ENCODE measurements around the gene CFAP20DC. TPM values are rescaled to one million over a fixed set of nuclear protein-coding genes. Genes with fewer than 3 reads are reported as not detected.
A peak's percentile ranks its signal among the peaks of the same experiment; 100 is the strongest.
"Not testable (repeated sequence)": the region's sequence is repeated elsewhere in the genome, so short reads cannot be mapped to it uniquely, and the experiment has no call there.

CFAP20DC gene
- polyA plus RNA-seq, 4 donors = 0.28 to 0.65 TPM; not detected in 2

DNA sequence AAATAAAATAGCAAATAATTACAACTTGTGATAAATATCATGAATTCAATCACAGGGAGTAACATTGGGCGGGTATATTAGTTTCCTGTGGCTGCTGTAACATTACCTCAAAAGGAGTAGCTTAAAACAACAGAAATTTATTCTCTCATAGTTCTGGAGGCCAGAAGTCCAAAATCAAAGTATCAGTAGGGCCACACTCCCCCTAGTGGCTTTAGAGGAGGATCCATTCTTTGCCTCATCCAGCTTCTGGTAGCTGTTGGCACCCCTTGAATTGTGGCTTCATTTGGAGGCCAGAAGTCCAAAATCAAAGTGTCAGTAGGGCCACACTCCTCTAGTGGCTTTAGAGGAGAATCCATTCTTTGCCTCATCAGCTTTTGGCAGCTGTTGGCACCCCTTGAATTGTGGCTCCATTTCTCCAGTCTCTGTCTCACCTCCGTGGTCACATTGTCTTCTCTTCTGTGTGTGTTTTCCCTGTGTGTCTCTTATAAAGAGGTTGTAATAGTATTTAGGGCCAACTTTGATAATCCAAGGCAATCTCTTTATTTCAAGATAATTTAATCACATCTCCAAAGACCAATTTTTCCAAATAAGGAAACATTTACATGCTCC, 3.1 kb upstream of the CFAP20DC start:
- 53 to 72% (median 58%) methylated on average over 2 of the region's 2 CpGs for WGBS, 3 donors
- no peak overlapping the region for H3K4me3 ChIP-seq (ENCODE audit: low read depth in 1 of 3, low read length in 3 of 3)
- no peak for FAIRE-seq

DNA sequence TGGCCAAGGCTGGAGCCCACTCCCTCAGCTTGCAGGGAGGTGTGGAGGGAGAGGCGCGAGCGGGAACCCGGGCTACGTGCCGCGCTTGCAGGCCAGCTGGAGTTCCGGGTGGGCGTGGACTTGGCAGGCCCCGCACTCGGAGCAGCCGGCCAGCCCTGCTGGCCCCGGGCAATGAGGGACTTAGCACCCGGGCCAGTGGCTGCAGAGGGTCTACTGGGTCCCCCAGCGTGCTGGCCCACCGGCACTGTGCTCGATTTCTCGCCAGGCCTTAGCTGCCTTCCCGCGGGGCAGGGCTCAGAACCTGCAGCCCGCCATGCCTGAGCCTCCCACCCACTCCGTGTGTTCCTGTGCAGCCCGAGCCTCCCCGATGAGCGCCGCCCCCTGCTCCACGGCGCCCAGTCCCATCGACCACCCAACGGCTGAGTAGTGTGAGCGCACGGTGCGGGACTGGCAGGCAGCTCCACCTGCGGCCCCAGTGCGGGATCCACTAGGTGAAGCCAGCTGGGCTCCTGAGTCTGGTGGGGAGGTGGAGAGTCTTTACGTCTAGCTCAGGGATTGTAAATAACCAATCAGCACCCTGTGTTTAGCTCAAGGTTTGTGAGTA, 1.1 kb upstream of the CFAP20DC start:
- FAIRE-seq; H3K9me3 ChIP-seq (ENCODE audit: control insufficient read depth in 2 of 2, insufficient read depth in 1 of 2, low read depth in 1 of 2, low read length in 1 of 2); DNase-seq: not testable (repeated sequence)

More for the DNA sequence above, 3.1 kb upstream of the CFAP20DC start:
- no peaks in the 10 kb centered on the region for H3K36me3 ChIP-seq (ENCODE audit: control insufficient read depth in 3 of 3, insufficient read depth in 2 of 3, low read depth in 1 of 3, low read length in 3 of 3)
- no peaks in the 10 kb centered on the region for H3K9me3 ChIP-seq (ENCODE audit: control insufficient read depth in 2 of 2, insufficient read depth in 1 of 2, low read depth in 1 of 2, low read length in 1 of 2)
- peaks cover 0 to 4% (median 0%) of the 10 kb centered on the region in 3 donors for H3K27me3 ChIP-seq (ENCODE audit: control insufficient read depth in 3 of 3, insufficient read depth in 3 of 3, low read length in 3 of 3)
- peak; percentile 25 to 26 for DNase-seq
- H3K4me1 ChIP-seq (ENCODE audit: control insufficient read depth in 3 of 3, insufficient read depth in 2 of 3, low read depth in 1 of 3, low read length in 2 of 3) = no peaks in the 10 kb centered on the region
- H3K27ac ChIP-seq (ENCODE audit: low read depth in 1 of 3, low read length in 2 of 3) = no peak overlapping the region

DNA sequence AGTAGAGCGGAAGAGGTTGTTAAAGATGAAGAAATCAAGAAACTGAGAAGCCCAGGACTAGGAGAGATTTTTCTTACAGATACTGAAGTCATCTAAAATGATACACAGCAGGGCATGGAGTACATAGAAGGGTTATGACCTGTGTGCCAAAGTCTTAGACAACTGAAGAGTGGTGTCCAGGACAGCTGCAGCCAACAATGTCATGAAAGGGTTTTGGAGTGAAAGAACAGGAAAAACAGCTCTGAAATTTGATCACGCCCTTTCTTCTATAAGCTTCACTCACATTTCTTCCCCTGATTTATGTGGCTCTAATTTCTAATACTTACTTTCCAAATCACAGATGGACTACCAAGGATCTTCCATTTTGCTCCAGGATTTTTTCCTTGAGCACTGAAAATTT, 3.0 kb downstream of the CFAP20DC start:
- DNase-seq (no peak), FAIRE-seq (no peak)
- H3K27ac ChIP-seq (ENCODE audit: low read depth in 1 of 3, low read length in 2 of 3) = no peak overlapping the region
- peaks cover 0 to 4% (median 0%) of the 10 kb centered on the region in 3 donors for H3K27me3 ChIP-seq (ENCODE audit: control insufficient read depth in 3 of 3, insufficient read depth in 3 of 3, low read length in 3 of 3)
- H3K9me3 ChIP-seq (ENCODE audit: control insufficient read depth in 2 of 2, insufficient read depth in 1 of 2, low read depth in 1 of 2, low read length in 1 of 2) = no peaks in the 10 kb centered on the region
- H3K4me1 ChIP-seq (ENCODE audit: control insufficient read depth in 3 of 3, insufficient read depth in 2 of 3, low read depth in 1 of 3, low read length in 2 of 3) = no peaks in the 10 kb centered on the region
- H3K4me3 ChIP-seq (ENCODE audit: low read depth in 1 of 3, low read length in 3 of 3) = no peak overlapping the region
- no peaks in the 10 kb centered on the region for H3K36me3 ChIP-seq (ENCODE audit: control insufficient read depth in 3 of 3, insufficient read depth in 2 of 3, low read depth in 1 of 3, low read length in 3 of 3)
- 84 to 91% (median 91%) methylated on average over 2 of the region's 2 CpGs for WGBS, 3 donors

More for the DNA sequence above, 1.1 kb upstream of the CFAP20DC start:
- WGBS, 3 donors = 96 to 98% (median 96%) methylated on average over 24 to 36 of the region's 36 CpGs
- not testable (repeated sequence) for H3K4me3 ChIP-seq (ENCODE audit: low read depth in 1 of 3, low read length in 3 of 3); H3K27me3 ChIP-seq (ENCODE audit: control insufficient read depth in 3 of 3, insufficient read depth in 3 of 3, low read length in 3 of 3); H3K27ac ChIP-seq (ENCODE audit: low read depth in 1 of 3, low read length in 2 of 3); H3K36me3 ChIP-seq (ENCODE audit: control insufficient read depth in 3 of 3, insufficient read depth in 2 of 3, low read depth in 1 of 3, low read length in 3 of 3); H3K4me1 ChIP-seq (ENCODE audit: control insufficient read depth in 3 of 3, insufficient read depth in 2 of 3, low read depth in 1 of 3, low read length in 2 of 3)

GRCh38 chr3:59043391-59043790, 6.4 kb downstream of the CFAP20DC start:
- no peaks in the 10 kb centered on the region for H3K9me3 ChIP-seq (ENCODE audit: control insufficient read depth in 2 of 2, insufficient read depth in 1 of 2, low read depth in 1 of 2, low read length in 1 of 2)
- no peaks in the 10 kb centered on the region for H3K27me3 ChIP-seq (ENCODE audit: control insufficient read depth in 3 of 3, insufficient read depth in 3 of 3, low read length in 3 of 3)
- H3K27ac ChIP-seq (ENCODE audit: low read depth in 1 of 3, low read length in 2 of 3) = no peak overlapping the region
- DNase-seq = no peak
- H3K4me1 ChIP-seq (ENCODE audit: control insufficient read depth in 3 of 3, insufficient read depth in 2 of 3, low read depth in 1 of 3, low read length in 2 of 3) = no peaks in the 10 kb centered on the region
- WGBS, 3 donors = 83 to 87% (median 84%) methylated on average over 2 of the region's 2 CpGs
- FAIRE-seq = no peak
- no peak overlapping the region for H3K4me3 ChIP-seq (ENCODE audit: low read depth in 1 of 3, low read length in 3 of 3)
- H3K36me3 ChIP-seq (ENCODE audit: control insufficient read depth in 3 of 3, insufficient read depth in 2 of 3, low read depth in 1 of 3, low read length in 3 of 3) = no peaks in the 10 kb centered on the region

DNA sequence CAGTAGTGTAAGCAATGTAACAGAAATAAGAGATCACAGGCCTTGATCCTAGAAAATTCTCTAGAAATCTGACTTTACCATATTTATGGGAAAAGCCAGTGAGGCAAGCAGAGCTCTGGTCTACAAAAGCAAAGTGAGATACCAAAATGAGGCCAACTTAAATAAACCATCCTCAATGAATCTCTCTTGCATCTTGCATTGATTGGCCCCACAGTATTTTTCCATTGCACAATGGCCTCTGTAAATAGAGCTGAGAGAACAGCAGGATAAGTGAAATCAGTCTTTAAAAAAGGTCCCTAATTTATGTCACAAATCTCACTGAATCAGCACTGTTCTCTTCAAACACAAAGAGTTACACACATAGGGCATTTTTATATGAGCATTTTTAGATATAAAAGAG, 8.9 kb downstream of the CFAP20DC start:
- Histone ChIP-seq H3K36me3 (ENCODE audit: control insufficient read depth in 3 of 3, insufficient read depth in 2 of 3, low read depth in 1 of 3, low read length in 3 of 3) (no peaks in the 10 kb centered on the region), H3K27ac (ENCODE audit: low read depth in 1 of 3, low read length in 2 of 3) (no peak overlapping the region), H3K4me1 (ENCODE audit: control insufficient read depth in 3 of 3, insufficient read depth in 2 of 3, low read depth in 1 of 3, low read length in 2 of 3) (no peaks in the 10 kb centered on the region), H3K4me3 (ENCODE audit: low read depth in 1 of 3, low read length in 3 of 3) (peak overlapping the region in 1 of 3 donors; percentile 14), H3K27me3 (ENCODE audit: control insufficient read depth in 3 of 3, insufficient read depth in 3 of 3, low read length in 3 of 3) (no peaks in the 10 kb centered on the region), H3K9me3 (ENCODE audit: control insufficient read depth in 2 of 2, insufficient read depth in 1 of 2, low read depth in 1 of 2, low read length in 1 of 2) (no peaks in the 10 kb centered on the region)
- FAIRE-seq (no peak), DNase-seq (no peak)

DNA sequence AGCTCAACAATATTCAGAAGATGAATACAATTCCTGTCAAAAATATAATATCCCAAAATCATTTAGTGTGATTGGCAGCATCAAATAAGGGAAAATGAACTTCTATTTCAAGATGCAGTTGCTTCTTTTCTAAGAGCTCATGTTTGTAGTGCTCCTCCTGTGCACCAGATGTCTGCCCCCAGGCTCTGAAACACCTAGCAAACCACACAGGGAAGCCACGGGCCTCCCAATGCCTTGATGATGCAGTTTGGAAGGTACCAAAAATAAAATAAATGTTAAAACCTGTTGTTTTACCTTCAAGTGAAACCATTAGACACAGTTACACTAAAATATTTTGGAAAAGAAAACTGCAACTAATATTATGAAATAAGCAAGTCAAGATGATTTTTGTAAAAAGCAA, 22.2 kb downstream of the CFAP20DC start:
- Histone ChIP-seq H3K36me3 (ENCODE audit: control insufficient read depth in 3 of 3, insufficient read depth in 2 of 3, low read depth in 1 of 3, low read length in 3 of 3) (no peaks in the 10 kb centered on the region), H3K27ac (ENCODE audit: low read depth in 1 of 3, low read length in 2 of 3) (no peak overlapping the region), H3K27me3 (ENCODE audit: control insufficient read depth in 3 of 3, insufficient read depth in 3 of 3, low read length in 3 of 3) (no peaks in the 10 kb centered on the region), H3K9me3 (ENCODE audit: control insufficient read depth in 2 of 2, insufficient read depth in 1 of 2, low read depth in 1 of 2, low read length in 1 of 2) (no peaks in the 10 kb centered on the region), H3K4me1 (ENCODE audit: control insufficient read depth in 3 of 3, insufficient read depth in 2 of 3, low read depth in 1 of 3, low read length in 2 of 3) (no peaks in the 10 kb centered on the region), H3K4me3 (ENCODE audit: low read depth in 1 of 3, low read length in 3 of 3) (no peak overlapping the region)
- no peak for FAIRE-seq
- 65 to 77% (median 67%) methylated on average over 1 of the region's 1 CpG for WGBS, 3 donors
- no peak for DNase-seq

DNA sequence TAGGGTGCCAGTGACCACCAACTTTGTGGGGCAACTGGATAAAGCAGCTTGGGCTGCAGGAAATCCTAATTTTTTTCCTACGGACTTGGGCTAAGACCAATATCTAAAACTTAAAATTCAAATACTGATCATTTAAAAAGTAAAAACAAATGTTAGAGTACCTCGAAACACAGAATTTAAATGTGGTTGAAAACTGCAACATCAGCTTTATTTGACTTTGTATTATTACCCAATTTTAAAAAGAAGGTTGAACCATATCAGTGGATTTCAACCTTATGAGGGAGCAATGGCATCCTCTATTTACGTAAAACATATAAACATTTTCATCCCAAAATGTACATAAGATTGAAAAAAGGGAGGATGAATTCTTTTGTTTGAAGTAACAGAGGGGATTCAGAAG, 26.2 kb downstream of the CFAP20DC start:
- no peaks in the 10 kb centered on the region for H3K4me1 ChIP-seq (ENCODE audit: control insufficient read depth in 3 of 3, insufficient read depth in 2 of 3, low read depth in 1 of 3, low read length in 2 of 3)
- H3K36me3 ChIP-seq (ENCODE audit: control insufficient read depth in 3 of 3, insufficient read depth in 2 of 3, low read depth in 1 of 3, low read length in 3 of 3) = no peaks in the 10 kb centered on the region
- DNase-seq = no peak
- H3K9me3 ChIP-seq (ENCODE audit: control insufficient read depth in 2 of 2, insufficient read depth in 1 of 2, low read depth in 1 of 2, low read length in 1 of 2) = no peaks in the 10 kb centered on the region
- FAIRE-seq = no peak
- no peak overlapping the region for H3K27ac ChIP-seq (ENCODE audit: low read depth in 1 of 3, low read length in 2 of 3)
- 57 to 62% (median 62%) methylated on average over 3 of the region's 3 CpGs for WGBS, 3 donors
- H3K4me3 ChIP-seq (ENCODE audit: low read depth in 1 of 3, low read length in 3 of 3) = no peak overlapping the region
- H3K27me3 ChIP-seq (ENCODE audit: control insufficient read depth in 3 of 3, insufficient read depth in 3 of 3, low read length in 3 of 3) = no peaks in the 10 kb centered on the region

DNA sequence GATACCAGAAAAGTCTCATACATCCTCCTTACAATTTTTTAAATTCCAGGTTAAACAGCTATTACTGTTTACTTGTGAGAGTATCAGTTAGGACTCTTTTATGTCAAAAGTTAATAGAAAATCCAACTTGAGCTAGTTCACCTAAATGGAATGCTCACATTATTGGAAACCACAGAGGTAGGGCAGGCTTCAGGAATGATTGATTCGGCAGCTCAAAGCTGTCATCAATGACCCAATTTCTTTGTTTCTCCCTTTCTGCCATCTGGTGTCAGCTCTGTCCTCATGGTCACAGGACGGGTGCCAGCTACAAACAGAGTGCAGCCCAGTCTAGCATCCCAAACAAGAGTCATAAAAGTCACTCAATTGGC, 32.2 kb downstream of the CFAP20DC start:
- H3K27me3 ChIP-seq (ENCODE audit: control insufficient read depth in 3 of 3, insufficient read depth in 3 of 3, low read length in 3 of 3) = no peaks in the 10 kb centered on the region
- 9 to 65% (median 37%) methylated on average over 2 of the region's 2 CpGs for WGBS, 3 donors
- H3K4me1 ChIP-seq (ENCODE audit: control insufficient read depth in 3 of 3, insufficient read depth in 2 of 3, low read depth in 1 of 3, low read length in 2 of 3) = no peaks in the 10 kb centered on the region
- DNase-seq = no peak
- FAIRE-seq = no peak
- no peak overlapping the region for H3K4me3 ChIP-seq (ENCODE audit: low read depth in 1 of 3, low read length in 3 of 3)
- no peaks in the 10 kb centered on the region for H3K9me3 ChIP-seq (ENCODE audit: control insufficient read depth in 2 of 2, insufficient read depth in 1 of 2, low read depth in 1 of 2, low read length in 1 of 2)
- no peaks in the 10 kb centered on the region for H3K36me3 ChIP-seq (ENCODE audit: control insufficient read depth in 3 of 3, insufficient read depth in 2 of 3, low read depth in 1 of 3, low read length in 3 of 3)
- H3K27ac ChIP-seq (ENCODE audit: low read depth in 1 of 3, low read length in 2 of 3) = no peak overlapping the region
